Loucy (cell line): ENCODE results near the gene FGF11.

Experiments
- H2AFZ ChIP-seq: fragments of 200-600 bp; sonication (generic); 2 replicates; pipeline ENCODE4 v1.6.0; 2016; ENCODE audit warnings: antibody characterized with exemption, mild to moderate bottlenecking, low read length, moderate library complexity
- H3F3A ChIP-seq: fragments of 200-600 bp; 2 replicates; pipeline ENCODE4 v1.6.0; 2016; ENCODE audit warnings: antibody characterized with exemption, low read depth, mild to moderate bottlenecking
- H3K27me3 ChIP-seq: fragments of 200-600 bp; sonication (generic); 2 replicates; pipeline ENCODE4 v1.6.1; 2014; ENCODE audit warnings: low read length, mild to moderate bottlenecking; ENCODE audit not compliant: insufficient read depth, poor library complexity, severe bottlenecking
- H3K36me3 ChIP-seq: fragments of 200-600 bp; sonication (generic); 2 replicates; pipeline ENCODE4 v1.6.1; 2016; ENCODE audit warnings: low read length; ENCODE audit not compliant: insufficient read depth
- H3K4me1 ChIP-seq: fragments of 200-600 bp; sonication (generic); 2 replicates; pipeline ENCODE4 v1.5.1; 2014; ENCODE audit warnings: low read length, mild to moderate bottlenecking; ENCODE audit not compliant: insufficient read depth, poor library complexity, severe bottlenecking
- H3K4me2 ChIP-seq: fragments of 200-600 bp; sonication (generic); 2 replicates; pipeline ENCODE4 v1.6.0; 2014; ENCODE audit warnings: antibody characterized with exemption, low read length, low read depth, mild to moderate bottlenecking; ENCODE audit not compliant: poor library complexity, severe bottlenecking
- H3K4me3 ChIP-seq: fragments of 200-600 bp; sonication (generic); 2 replicates; pipeline ENCODE4 v1.5.1; 2014; ENCODE audit warnings: low read length, mild to moderate bottlenecking, mixed read lengths; ENCODE audit not compliant: poor library complexity, severe bottlenecking
- H3K79me2 ChIP-seq: fragments of 200-600 bp; sonication (generic); 2 replicates; pipeline ENCODE4 v1.6.1; 2014; ENCODE audit warnings: low read length; ENCODE audit not compliant: insufficient read depth
- H3K9ac ChIP-seq: fragments of 200-600 bp; sonication (generic); 2 replicates; pipeline ENCODE4 v1.6.0; 2014; ENCODE audit warnings: mild to moderate bottlenecking, low read depth, low read length, moderate library complexity; ENCODE audit not compliant: poor library complexity, severe bottlenecking
- H3K9me2 ChIP-seq: fragments of 200-600 bp; sonication (generic); replicated peaks from 2 replicates; pipeline ENCODE4 v1.6.1; 2016; ENCODE audit warnings: low read depth, low read length, mixed read lengths
- H3K9me3 ChIP-seq: fragments of 200-600 bp; sonication (generic); 2 replicates; pipeline ENCODE4 v1.6.1; 2014; ENCODE audit warnings: mild to moderate bottlenecking, antibody characterized with exemption, low read length, low read depth; ENCODE audit not compliant: insufficient read depth
- H4K20me1 ChIP-seq: fragments of 200-600 bp; sonication (generic); 2 replicates; pipeline ENCODE4 v1.6.0; 2014; ENCODE audit warnings: antibody characterized with exemption, low read length, mild to moderate bottlenecking; ENCODE audit not compliant: insufficient read depth, poor library complexity, severe bottlenecking
- EZH2phosphoT487 ChIP-seq: fragments of 200-600 bp; IDR thresholded peaks from 2 replicates; pipeline ENCODE4 v1.6.1; 2018; ENCODE audit warnings: antibody characterized with exemption, mild to moderate bottlenecking, moderate library complexity, borderline replicate concordance
- TF ChIP-seq, protein P1 (sequence below): fragments of 200-600 bp; sonication (generic); conservative IDR thresholded peaks from 2 replicates; pipeline ENCODE4 v1.5.1; 2014; ENCODE audit warnings: mild to moderate bottlenecking, antibody characterized with exemption, low read length

Gene FGF11

DNA sequence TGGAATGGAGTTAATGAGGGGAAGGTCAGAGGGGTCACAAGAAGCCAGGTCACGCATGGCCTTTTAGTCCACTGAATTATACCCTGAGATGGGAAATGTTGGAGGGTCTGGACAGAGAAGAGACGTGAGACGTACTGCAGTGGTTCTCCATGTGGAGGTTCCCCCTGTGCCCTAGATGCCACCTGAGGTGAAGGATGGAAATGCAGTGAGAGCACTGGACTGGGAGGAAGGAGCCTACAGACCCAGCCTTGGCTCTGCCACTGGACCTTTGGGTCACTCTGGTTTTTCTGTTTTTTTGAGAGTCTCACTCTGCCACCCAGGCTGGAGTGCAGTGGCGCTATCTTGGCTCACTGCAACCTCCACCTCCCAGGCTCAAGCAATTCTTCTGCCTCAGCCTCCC, 43.2 kb upstream of the FGF11 start:
- Histone ChIP-seq H2AFZ (no peak overlapping the region), H3K27me3 (no peaks in the 10 kb centered on the region), H3K36me3 (no peaks in the 10 kb centered on the region), H3K9me3 (no peaks in the 10 kb centered on the region), H3K9ac (no peak overlapping the region), H3K9me2 (no peaks in the 10 kb centered on the region), H4K20me1 (no peaks in the 10 kb centered on the region), H3F3A (no peaks in the 10 kb centered on the region), H3K4me2 (no peak overlapping the region), H3K4me3 (no peak overlapping the region), H3K79me2 (no peaks in the 10 kb centered on the region), H3K4me1 (peaks cover 14% of the 10 kb centered on the region)
- TF ChIP-seq EZH2phosphoT487 = no peak
- TF ChIP-seq, protein P1, sequence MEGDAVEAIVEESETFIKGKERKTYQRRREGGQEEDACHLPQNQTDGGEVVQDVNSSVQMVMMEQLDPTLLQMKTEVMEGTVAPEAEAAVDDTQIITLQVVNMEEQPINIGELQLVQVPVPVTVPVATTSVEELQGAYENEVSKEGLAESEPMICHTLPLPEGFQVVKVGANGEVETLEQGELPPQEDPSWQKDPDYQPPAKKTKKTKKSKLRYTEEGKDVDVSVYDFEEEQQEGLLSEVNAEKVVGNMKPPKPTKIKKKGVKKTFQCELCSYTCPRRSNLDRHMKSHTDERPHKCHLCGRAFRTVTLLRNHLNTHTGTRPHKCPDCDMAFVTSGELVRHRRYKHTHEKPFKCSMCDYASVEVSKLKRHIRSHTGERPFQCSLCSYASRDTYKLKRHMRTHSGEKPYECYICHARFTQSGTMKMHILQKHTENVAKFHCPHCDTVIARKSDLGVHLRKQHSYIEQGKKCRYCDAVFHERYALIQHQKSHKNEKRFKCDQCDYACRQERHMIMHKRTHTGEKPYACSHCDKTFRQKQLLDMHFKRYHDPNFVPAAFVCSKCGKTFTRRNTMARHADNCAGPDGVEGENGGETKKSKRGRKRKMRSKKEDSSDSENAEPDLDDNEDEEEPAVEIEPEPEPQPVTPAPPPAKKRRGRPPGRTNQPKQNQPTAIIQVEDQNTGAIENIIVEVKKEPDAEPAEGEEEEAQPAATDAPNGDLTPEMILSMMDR = no peak

GRCh38 chr17:7398612-7399011, 40.7 kb upstream of the FGF11 start:
- no peaks in the 10 kb centered on the region for H3K36me3 ChIP-seq
- no peaks in the 10 kb centered on the region for H3K27me3 ChIP-seq
- TF ChIP-seq, protein P1 = no peak
- no peaks in the 10 kb centered on the region for H3F3A ChIP-seq
- H3K9me3 ChIP-seq = no peaks in the 10 kb centered on the region
- no peak overlapping the region for H2AFZ ChIP-seq
- no peak overlapping the region for H3K4me2 ChIP-seq
- no peak overlapping the region for H3K9ac ChIP-seq
- peaks cover 19% of the 10 kb centered on the region for H3K4me1 ChIP-seq
- peaks cover 6% of the 10 kb centered on the region for H3K79me2 ChIP-seq
- H3K4me3 ChIP-seq = no peak overlapping the region
- no peaks in the 10 kb centered on the region for H4K20me1 ChIP-seq
- H3K9me2 ChIP-seq = no peaks in the 10 kb centered on the region

- no peaks in the 10 kb centered on the region for H3K27me3 ChIP-seq
- H3K4me3 ChIP-seq = peak overlapping the region; percentile 76
- peaks cover 6% of the 10 kb centered on the region for H3K79me2 ChIP-seq
- H3K4me1 ChIP-seq = peaks cover 20% of the 10 kb centered on the region
- H3K9ac ChIP-seq = peak overlapping the region; percentile 80
- peak overlapping the region; percentile 86 for H3K4me2 ChIP-seq
- H3F3A ChIP-seq = no peaks in the 10 kb centered on the region
- TF ChIP-seq EZH2phosphoT487 = no peak
- TF ChIP-seq, protein P1 = no peak
- H3K36me3 ChIP-seq = no peaks in the 10 kb centered on the region
- H2AFZ ChIP-seq = peak overlapping the region; percentile 86
- peaks cover 3% of the 10 kb centered on the region for H4K20me1 ChIP-seq
- H3K9me3 ChIP-seq = no peaks in the 10 kb centered on the region
- H3K9me2 ChIP-seq = no peaks in the 10 kb centered on the region
Measured at GRCh38 chr17:7403043-7403726, 36.1 kb upstream of the FGF11 start.
